Smooth muscle cell (in vitro differentiated cells): Measurements from ENCODE around the gene CABP2. TPM values are rescaled to one million over a fixed set of nuclear protein-coding genes. Genes with fewer than 3 reads are reported as not detected.
A peak's percentile ranks its signal among the peaks of the same experiment; 100 is the strongest.

ENCODE experiments used
- DNase-seq: peaks from one replicate; lab custom pipeline; 2025; ENCODE audit not compliant: unreplicated experiment; lab: John Stamatoyannopoulos, UW
- H2AFZ ChIP-seq: fragments of 200-600 bp; sonication (generic); 2 replicates; pipeline ENCODE4 v1.6.0; 2016; ENCODE audit warnings: antibody characterized with exemption, low read depth, mild to moderate bottlenecking
- H3F3A ChIP-seq: fragments of 200-600 bp; sonication (generic); 2 replicates; pipeline ENCODE4 v1.6.0; 2017; ENCODE audit warnings: antibody characterized with exemption, low read depth
- H3K27ac ChIP-seq: fragments of 200-600 bp; sonication (generic); 2 replicates; pipeline ENCODE4 v1.5.1; 2016; ENCODE audit warnings: low read depth, mild to moderate bottlenecking
- H3K27me3 ChIP-seq: fragments of 200-600 bp; sonication (generic); 2 replicates; pipeline ENCODE4 v1.6.1; 2016; ENCODE audit warnings: low read depth, mild to moderate bottlenecking
- H3K36me3 ChIP-seq: fragments of 200-600 bp; sonication (generic); 2 replicates; pipeline ENCODE4 v1.5.1; 2016; ENCODE audit warnings: low read depth
- H3K4me1 ChIP-seq: fragments of 200-600 bp; sonication (generic); 2 replicates; pipeline ENCODE4 v1.5.1; 2016; ENCODE audit warnings: low read depth
- H3K4me2 ChIP-seq: fragments of 200-600 bp; sonication (generic); 2 replicates; pipeline ENCODE4 v1.6.0; 2016; ENCODE audit warnings: mild to moderate bottlenecking
- H3K4me3 ChIP-seq: fragments of 200-600 bp; sonication (generic); 2 replicates; pipeline ENCODE4 v1.5.1; 2016; ENCODE audit warnings: mild to moderate bottlenecking
- H3K79me2 ChIP-seq: fragments of 200-600 bp; sonication (generic); 2 replicates; pipeline ENCODE4 v1.6.0; 2016; ENCODE audit warnings: low read depth, mild to moderate bottlenecking
- H3K9ac ChIP-seq: fragments of 200-600 bp; sonication (generic); 2 replicates; pipeline ENCODE4 v1.6.0; 2016; ENCODE audit warnings: low read depth
- H3K9me3 ChIP-seq: fragments of 200-600 bp; sonication (generic); replicated peaks from 2 replicates; pipeline ENCODE4 v1.5.1; 2016; ENCODE audit warnings: low read depth
- H4K20me1 ChIP-seq: fragments of 200-600 bp; sonication (generic); 2 replicates; pipeline ENCODE4 v1.6.0; 2016; ENCODE audit warnings: low read depth
- WGBS: methylation state at CpG from one replicate; pipeline ENCODE4 v1.1.7; 2016; ENCODE audit warnings: low lambda C conversion rate; 5-methylcytosine and 5-hydroxymethylcytosine counted together
- polyA plus RNA-seq: library from polyadenylated mRNA; unstranded; fragments of >200 nt; fragmentation: Nextera tagmentation; extraction: Ambion mirVana; gene quantifications from 2 replicates; pipeline ENCODE4 v1.2.1, GENCODE V29; 2016
- total RNA-seq: library from RNA; depleted of rRNA; stranded (reverse); fragments of >200 nt; gene quantifications from 2 replicates; pipeline ENCODE4 v1.2.3, GENCODE V29; 2014
- TF ChIP-seq, protein P1 (sequence below): fragments of 200-600 bp; sonication (generic); IDR thresholded peaks from 2 replicates; pipeline ENCODE4 v1.5.1; 2017; ENCODE audit warnings: borderline replicate concordance, mild to moderate bottlenecking, antibody characterized with exemption; ENCODE audit not compliant: insufficient read depth, poor library complexity, severe bottlenecking

Gene CABP2
- total and polyA plus RNA-seq, 2 experiments from 2014 or later = not detected

DNA sequence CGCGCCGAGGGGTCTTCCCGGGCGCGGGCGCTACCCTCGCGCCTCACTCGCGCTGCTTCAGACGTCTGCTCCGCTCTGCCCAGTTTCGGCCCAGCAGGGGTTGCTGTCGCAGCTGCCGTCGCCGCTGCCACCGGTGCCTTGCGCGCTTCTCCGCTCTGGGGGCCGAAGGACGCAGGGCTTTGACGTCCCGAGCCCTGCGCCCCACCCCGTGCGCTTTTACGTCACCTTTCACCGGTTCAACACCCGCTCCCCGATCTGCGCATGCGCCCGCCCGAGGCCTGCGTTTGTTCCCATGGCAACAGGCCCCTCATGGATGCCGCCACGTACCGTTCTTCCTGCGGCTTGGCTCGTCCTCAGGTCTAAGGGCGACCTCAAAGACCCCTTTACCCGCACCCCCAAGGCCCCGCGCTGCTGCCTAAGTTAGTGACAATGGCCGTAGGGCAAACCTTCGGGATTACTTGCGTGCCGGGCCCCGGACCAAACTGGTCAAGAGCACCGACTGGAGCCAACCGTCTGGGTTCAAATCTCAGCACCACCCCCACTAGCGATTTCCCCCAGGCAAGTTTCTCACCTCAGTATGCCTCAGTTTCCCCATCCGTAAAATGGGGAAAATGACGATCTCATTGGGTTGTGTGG is 14.6 kb downstream of the CABP2 start:
- DNase-seq = peak; percentile 94
- H2AFZ ChIP-seq = peak overlapping the region; percentile 91
- 3% methylated on average over 51 of the region's 57 CpGs for WGBS
- H3K27me3 ChIP-seq = no peaks in the 10 kb centered on the region
- peak overlapping the region; percentile 96 for H3K9ac ChIP-seq
- peaks cover 14% of the 10 kb centered on the region for H3K4me1 ChIP-seq
- peak overlapping the region; percentile 95 for H3K27ac ChIP-seq
- H3F3A ChIP-seq = peaks cover 4% of the 10 kb centered on the region
- no peaks in the 10 kb centered on the region for H3K9me3 ChIP-seq
- peak overlapping the region; percentile 90 for H3K4me2 ChIP-seq
- no peaks in the 10 kb centered on the region for H3K36me3 ChIP-seq
- H3K4me3 ChIP-seq = peak overlapping the region; percentile 77
- TF ChIP-seq, protein P1, sequence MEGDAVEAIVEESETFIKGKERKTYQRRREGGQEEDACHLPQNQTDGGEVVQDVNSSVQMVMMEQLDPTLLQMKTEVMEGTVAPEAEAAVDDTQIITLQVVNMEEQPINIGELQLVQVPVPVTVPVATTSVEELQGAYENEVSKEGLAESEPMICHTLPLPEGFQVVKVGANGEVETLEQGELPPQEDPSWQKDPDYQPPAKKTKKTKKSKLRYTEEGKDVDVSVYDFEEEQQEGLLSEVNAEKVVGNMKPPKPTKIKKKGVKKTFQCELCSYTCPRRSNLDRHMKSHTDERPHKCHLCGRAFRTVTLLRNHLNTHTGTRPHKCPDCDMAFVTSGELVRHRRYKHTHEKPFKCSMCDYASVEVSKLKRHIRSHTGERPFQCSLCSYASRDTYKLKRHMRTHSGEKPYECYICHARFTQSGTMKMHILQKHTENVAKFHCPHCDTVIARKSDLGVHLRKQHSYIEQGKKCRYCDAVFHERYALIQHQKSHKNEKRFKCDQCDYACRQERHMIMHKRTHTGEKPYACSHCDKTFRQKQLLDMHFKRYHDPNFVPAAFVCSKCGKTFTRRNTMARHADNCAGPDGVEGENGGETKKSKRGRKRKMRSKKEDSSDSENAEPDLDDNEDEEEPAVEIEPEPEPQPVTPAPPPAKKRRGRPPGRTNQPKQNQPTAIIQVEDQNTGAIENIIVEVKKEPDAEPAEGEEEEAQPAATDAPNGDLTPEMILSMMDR = no peak
- peaks cover 4% of the 10 kb centered on the region for H4K20me1 ChIP-seq
- peaks cover 6% of the 10 kb centered on the region for H3K79me2 ChIP-seq

DNA sequence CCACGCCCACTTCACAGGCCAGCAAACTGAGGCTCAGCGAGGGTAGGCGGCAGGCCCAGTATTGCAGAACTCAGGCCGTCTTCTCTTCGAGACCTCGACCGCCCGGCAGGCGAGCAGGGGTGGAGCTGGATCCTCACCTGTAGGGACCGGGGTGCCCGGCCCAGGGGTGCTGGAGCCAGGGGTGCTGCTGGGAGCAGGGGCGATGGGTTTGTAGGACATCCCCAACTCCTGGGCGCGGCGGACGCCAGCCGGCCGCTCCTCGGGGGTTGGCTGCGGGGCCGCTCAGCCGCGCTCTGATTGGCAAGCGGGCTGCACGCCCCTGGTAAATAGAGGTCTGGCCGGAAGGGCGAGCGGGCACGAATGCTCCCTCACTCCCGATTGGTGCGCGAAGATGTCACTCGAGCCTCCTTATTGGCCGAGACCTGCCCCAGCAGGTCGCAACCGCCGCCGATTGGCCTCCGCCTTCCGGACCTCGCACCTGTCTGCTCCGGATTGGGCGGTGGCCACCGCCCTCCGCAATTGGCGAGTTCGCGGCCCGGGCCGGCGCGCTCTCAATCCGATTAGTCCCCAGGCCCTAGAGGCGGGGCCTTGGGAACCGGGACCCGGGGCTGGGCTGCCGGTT is 15.3 kb downstream of the CABP2 start, which contains the start of gene CDK2AP2:
TSS of gene CDK2AP2 (minus strand) at position 299 of the 622 bp plus-strand sequence. CDS start at position 219, 80 bp downstream.
- Histone ChIP-seq H3K27me3 (no peaks in the 10 kb centered on the region), H2AFZ (peak within 1 kb of the TSS; percentile 91), H3K36me3 (no peaks in the 10 kb centered on the region), H3F3A (peaks cover 4% of the 10 kb centered on the region), H3K79me2 (peaks cover 10% of the 10 kb centered on the region), H3K4me2 (peak within 1 kb of the TSS; percentile 90), H3K9ac (peak within 1 kb of the TSS; percentile 96), H3K4me3 (peak within 1 kb of the TSS; percentile 77), H4K20me1 (peaks cover 11% of the 10 kb centered on the region), H3K27ac (peak within 1 kb of the TSS; percentile 95), H3K4me1 (peaks cover 20% of the 10 kb centered on the region), H3K9me3 (no peaks in the 10 kb centered on the region)
- peak; percentile 94 for DNase-seq
- WGBS = under 1% methylated on average over 51 of the region's 57 CpGs
- TF ChIP-seq, protein P1 = no peak

DNA sequence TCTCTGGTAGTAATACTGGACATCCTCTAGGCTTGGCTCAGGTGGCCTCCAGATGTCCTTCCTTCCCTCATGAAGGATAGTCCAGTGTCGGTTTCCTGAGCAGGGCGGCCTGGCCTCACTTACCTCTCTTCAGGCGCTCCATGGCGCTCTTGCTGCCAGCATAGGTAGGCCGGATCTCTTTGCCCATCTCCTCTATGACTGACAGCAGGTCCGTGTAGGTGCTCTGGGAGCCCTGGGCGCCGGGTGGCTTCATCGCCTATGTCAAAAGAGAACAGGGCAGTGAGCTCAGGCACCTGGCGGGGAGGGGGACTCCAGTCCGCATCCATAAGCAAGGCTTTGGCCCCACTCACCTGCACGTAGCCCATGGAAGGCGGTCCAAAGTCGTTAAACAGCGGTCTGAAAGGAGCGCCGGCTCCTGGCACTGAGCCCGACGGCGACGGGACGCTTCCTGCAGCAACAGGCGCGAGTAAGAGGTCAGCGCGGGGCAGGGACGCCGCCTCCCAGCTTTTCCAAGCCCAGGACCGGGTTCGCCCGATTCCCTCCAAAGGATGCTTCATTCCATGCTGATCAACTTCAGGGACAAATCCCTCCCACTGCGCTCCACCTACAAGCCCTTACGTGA is 15.9 kb downstream of the CABP2 start:
- peaks cover 21% of the 10 kb centered on the region for H3K4me1 ChIP-seq
- TF ChIP-seq, protein P1 = no peak
- H2AFZ ChIP-seq = no peak overlapping the region
- H3K9me3 ChIP-seq = no peaks in the 10 kb centered on the region
- H3K4me2 ChIP-seq = peak overlapping the region; percentile 79
- no peak for DNase-seq
- peak overlapping the region; percentile 26 for H3K27ac ChIP-seq
- WGBS = 26% methylated on average over 33 of the region's 33 CpGs
- H3K27me3 ChIP-seq = no peaks in the 10 kb centered on the region
- peaks cover 14% of the 10 kb centered on the region for H3K79me2 ChIP-seq
- peak overlapping the region; percentile 77 for H3K4me3 ChIP-seq
- H3K36me3 ChIP-seq = no peaks in the 10 kb centered on the region
- peaks cover 4% of the 10 kb centered on the region for H3F3A ChIP-seq
- H4K20me1 ChIP-seq = peaks cover 17% of the 10 kb centered on the region
- H3K9ac ChIP-seq = peak overlapping the region; percentile 0
